GM12878 (cell line): ENCODE data around the gene SMOC2. TPM values are rescaled to one million over a fixed set of nuclear protein-coding genes. Genes with fewer than 3 reads are reported as not detected.

Experiments
- ATAC-seq: fragments of 200-7000 bp; cut with Tn5 transposase; 3 replicates; pipeline ENCODE4 v1.9.1; 2020; ENCODE audit warnings: mild to moderate bottlenecking, moderate library complexity
- BruUV-seq: library from RNA; stranded (reverse); fragments of 400-500 nt; replicated peaks from 2 replicates; lab custom pipeline; 2021; lab: Mats Ljungman, UMichigan
- CTCF ChIA-PET: fragments of 300-600 bp; sonication (Branson Sonifier 250); formaldehyde crosslinking; extraction: SDS; loops from one replicate; lab custom pipeline; 2021; ENCODE audit warnings: inconsistent platforms; lab: Yijun Ruan, JAX
- POLR2A ChIA-PET: fragments of 350-600 bp; formaldehyde crosslinking; extraction: SDS; loops from one replicate; lab custom pipeline; 2021; ENCODE audit warnings: inconsistent platforms; lab: Charles Lee
- RAD21 ChIA-PET: fragments of 300-600 bp; sonication (Branson Sonifier 250); formaldehyde crosslinking; loops from one replicate; lab custom pipeline; 2023; ENCODE audit warnings: antibody characterized with exemption; ENCODE audit not compliant: unreplicated experiment; lab: Charles Lee
- SMC1A ChIA-PET: fragments of 300-600 bp; sonication (Branson Sonifier 250); formaldehyde crosslinking; loops from one replicate; lab custom pipeline; 2023; ENCODE audit not compliant: unreplicated experiment, uncharacterized antibody; lab: Charles Lee
- DNase-seq: peaks from one replicate; pipeline ENCODE4 v3.0.0-alpha.2; 2011; ENCODE audit warnings: low read depth, low spot score
- FAIRE-seq: peaks from 3 replicates; lab custom pipeline; 2011; peaks lifted over from hg19 to GRCh38; lab: Jason Lieb, UNC
- H2AFZ ChIP-seq: 2 replicates; pipeline ENCODE4 v1.6.0; 2011; ENCODE audit warnings: low read depth, low read length, control low read depth; ENCODE audit not compliant: control insufficient read depth
- H3K27ac ChIP-seq: 2 replicates; pipeline ENCODE4 v1.5.1; 2011; ENCODE audit warnings: control low read depth; ENCODE audit not compliant: control insufficient read depth, insufficient read depth
- H3K27me3 ChIP-seq, 2 experiments: replicated peaks in 1 of 2; 2 replicates each; pipeline versions ENCODE4 v1.6.0 to v1.6.1; 2011; ENCODE audit warnings: low read length in 1 of 2; ENCODE audit not compliant: control insufficient read depth in 2 of 2, insufficient read depth in 2 of 2
- H3K36me3 ChIP-seq, 2 experiments: 2 replicates each; pipeline ENCODE4 v1.5.1; 2011; ENCODE audit warnings: low read length in 1 of 2; ENCODE audit not compliant: control insufficient read depth in 2 of 2, insufficient read depth in 2 of 2
- H3K4me1 ChIP-seq: 2 replicates; pipeline ENCODE4 v1.6.1; 2011; ENCODE audit warnings: mild to moderate bottlenecking, low read length, moderate library complexity, mixed read lengths; ENCODE audit not compliant: control insufficient read depth, insufficient read depth
- H3K4me2 ChIP-seq: 2 replicates; pipeline ENCODE4 v1.6.0; 2011; ENCODE audit warnings: control low read depth; ENCODE audit not compliant: control insufficient read depth, insufficient read depth
- H3K4me3 ChIP-seq: fragments of 200-600 bp; sonication (generic); 2 replicates; pipeline ENCODE4 v1.5.1; 2016
- H3K79me2 ChIP-seq: 2 replicates; pipeline ENCODE4 v1.6.0; 2011; ENCODE audit warnings: low read length; ENCODE audit not compliant: control insufficient read depth, insufficient read depth
- H3K9ac ChIP-seq: 2 replicates; pipeline ENCODE4 v1.8.0; 2011; ENCODE audit warnings: low read length, control low read depth, mixed read lengths; ENCODE audit not compliant: control insufficient read depth, insufficient read depth
- H3K9me3 ChIP-seq: replicated peaks from 3 replicates; pipeline ENCODE4 v1.5.1; 2011; ENCODE audit warnings: mild to moderate bottlenecking, low read length; ENCODE audit not compliant: control insufficient read depth, insufficient read depth
- H4K20me1 ChIP-seq: 2 replicates; pipeline ENCODE4 v1.6.0; 2011; ENCODE audit not compliant: control insufficient read depth, insufficient read depth
- ASH2L ChIP-seq: fragments of 300-600, 200-600 bp; sonication (generic); IDR thresholded peaks from 2 replicates; pipeline ENCODE4 v1.6.1; 2017; ENCODE audit warnings: low read depth, mild to moderate bottlenecking, borderline replicate concordance
- CBX5 ChIP-seq: sonication (generic); IDR thresholded peaks from 2 replicates; pipeline ENCODE4 v1.6.1; 2016; ENCODE audit warnings: low read depth, moderate library complexity, mild to moderate bottlenecking, inconsistent platforms
- CEBPB ChIP-seq, 2 experiments: fragments of 150-350 bp in 1 of 2; IDR thresholded peaks; 2 replicates each; pipeline ENCODE4 v1.6.1; 2012 to 2014; ENCODE audit warnings: low read depth in 2 of 2, low read length in 2 of 2, borderline replicate concordance in 1 of 2, inconsistent platforms in 1 of 2
- CREM ChIP-seq: IDR thresholded peaks from 2 replicates; pipeline ENCODE4 v1.6.1; 2014; ENCODE audit warnings: antibody characterized with exemption, low read depth
- EED ChIP-seq: sonication (generic); IDR thresholded peaks from 2 replicates; pipeline ENCODE4 v1.6.1; 2016; ENCODE audit warnings: antibody characterized with exemption, low read depth
- ELK1 ChIP-seq: IDR thresholded peaks from 2 replicates; pipeline ENCODE4 v1.6.1; 2012; ENCODE audit warnings: low read depth, low read length, improper control_type of control experiment
- GATAD2B ChIP-seq: fragments of 450-650 bp; conservative IDR thresholded peaks from 2 replicates; pipeline ENCODE4 v1.6.1; 2017; ENCODE audit warnings: low read depth, mild to moderate bottlenecking, moderate library complexity
- KAT2A ChIP-seq: conservative IDR thresholded peaks from 2 replicates; pipeline ENCODE4 v1.6.1; 2011; ENCODE audit warnings: low read depth, low read length; ENCODE audit not compliant: control insufficient read depth
- NFXL1 ChIP-seq: fragments of 450-650 bp; IDR thresholded peaks from 2 replicates; pipeline ENCODE4 v1.6.1; 2017; ENCODE audit warnings: antibody characterized with exemption, mild to moderate bottlenecking, borderline replicate concordance
- POU2F2 ChIP-seq: IDR thresholded peaks from 3 replicates; pipeline ENCODE4 v1.6.1; 2011; ENCODE audit warnings: low read depth, mild to moderate bottlenecking, low read length, borderline replicate concordance
- REST ChIP-seq: IDR thresholded peaks from 2 replicates; pipeline ENCODE4 v1.6.1; 2012; ENCODE audit warnings: mild to moderate bottlenecking, low read depth, low read length
- SMC3 ChIP-seq: IDR thresholded peaks from 2 replicates; pipeline ENCODE4 v1.6.1; 2011; ENCODE audit warnings: low read length, improper control_type of control experiment, borderline replicate concordance
- ZBTB33 ChIP-seq: fragments of 450-650 bp; IDR thresholded peaks from 2 replicates; pipeline ENCODE4 v1.6.1; 2017; ENCODE audit warnings: mild to moderate bottlenecking
- WGBS: methylation state at CpG from one replicate; pipeline ENCODE4 v1.1.6; 2016; ENCODE audit warnings: low lambda C conversion rate; ENCODE audit not compliant: insufficient replicate concordance, insufficient coverage; ENCODE audit errors: missing lambda C conversion rate; 5-methylcytosine and 5-hydroxymethylcytosine counted together
- in situ Hi-C: fragments of 300-500 bp; cut with MboI; formaldehyde crosslinking; loops from 9 replicates; pipeline ENCODE4 v1.14.3; 2018; ENCODE audit warnings: mixed read lengths
- intact Hi-C: fragments of 100-400 bp; cut with micrococcal nuclease; formaldehyde crosslinking; loops from one replicate; pipeline ENCODE4 v1.14.2; 2022; ENCODE audit not compliant: unreplicated experiment
- polyA plus RNA-seq, 11 experiments: library from polyadenylated mRNA; depleted of rRNA in 4 of 11; unstranded in 6 of 11; stranded (reverse) in 5 of 11; fragments of >200 nt; fragmentation: Nextera tagmentation in 4 of 11; fragmentation: Illumina TruSeq in 1 of 11; extraction: Ambion mirVana in 4 of 11; extraction: Trizol in 1 of 11; gene quantifications; 1 replicate in 1 of 11; 2 replicates in 10 of 11; pipeline versions ENCODE4 v1.2.1 to v1.2.3, GENCODE V29; 2011 to 2016; ENCODE audit warnings: inconsistent platforms in 2 of 11, missing spikeins in 2 of 11, low read depth in 1 of 11
- total RNA-seq, 4 experiments: library from RNA; depleted of rRNA in 3 of 4; stranded (reverse); fragments of >200 nt in 3 of 4; fragmentation: Illumina TruSeq in 1 of 4; extraction: Trizol in 1 of 4; gene quantifications; 2 replicates each; pipeline versions ENCODE4 v1.2.1 to v1.2.3, GENCODE V29; 2013 to 2021

The SMOC2 gene
- total and polyA plus RNA-seq, 10 of the 15 experiments (the other 5 are each of a cell fraction or from before 2014, with no cell fraction given): 0.10 to 0.12 TPM; not detected in 8

DNA sequence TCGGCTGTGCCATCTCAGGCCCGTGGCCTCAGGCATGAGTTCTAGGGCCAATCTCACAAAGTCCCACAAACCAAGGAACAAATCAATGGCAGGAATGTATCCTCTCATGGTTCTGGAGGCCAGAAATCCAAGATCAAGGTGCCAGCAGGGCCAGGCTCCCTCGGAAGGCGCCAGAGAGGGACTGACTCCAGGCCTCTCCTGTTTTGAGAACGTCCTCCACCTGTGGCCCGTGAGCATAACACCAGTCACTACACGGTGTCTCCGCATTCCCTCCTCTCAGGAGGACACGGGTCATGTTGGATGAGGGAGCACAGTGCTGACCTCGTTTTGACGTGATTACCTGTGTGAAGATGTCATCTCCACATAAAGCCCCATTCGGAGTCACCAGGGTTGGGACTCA lies 45.0 kb upstream of the SMOC2 start:
- in situ Hi-C loops (no loop called here), intact Hi-C loops (no loop called here)
- ChIA-PET POLR2A (no interaction called here), CTCF (no interaction called here), SMC1A (no interaction called here), RAD21 (no interaction called here)
- H3K79me2 ChIP-seq: no peaks in the 10 kb centered on the region
- no peaks in the 10 kb centered on the region for H3K4me1 ChIP-seq
- no peak overlapping the region for H3K9ac ChIP-seq
- H2AFZ ChIP-seq: no peak overlapping the region
- no peak for TF ChIP-seq SMC3
- no peak for TF ChIP-seq GATAD2B
- no peak for TF ChIP-seq CREM
- no peak for TF ChIP-seq NFXL1
- no peak for TF ChIP-seq EED
- no peak for TF ChIP-seq POU2F2
- TF ChIP-seq ASH2L: no peak
- no peak for TF ChIP-seq CEBPB (IDR thresholded peaks at IDR 0.05; ENCODE audit: borderline replicate concordance in 1 of 2, low read depth in 2 of 2, low read length in 2 of 2)
- no peaks in the 10 kb centered on the region for H4K20me1 ChIP-seq
- no peak overlapping the region for H3K4me3 ChIP-seq
- BruUV-seq: no TSS peak
- 23% methylated on average over 12 of the region's 12 CpGs for WGBS
- ATAC-seq (no peak), DNase-seq (no peak), FAIRE-seq (no peak)
- H3K4me2 ChIP-seq: no peak overlapping the region
- no peaks in the 10 kb centered on the region; the same call in 2 of the 3 replicates for H3K9me3 ChIP-seq
- H3K27ac ChIP-seq: no peak overlapping the region
- no peaks in the 10 kb centered on the region for H3K36me3 ChIP-seq
- H3K27me3 ChIP-seq: no peaks in the 10 kb centered on the region

GRCh38 chr6:168396561-168396960 lies 44.4 kb upstream of the SMOC2 start:
- Histone ChIP-seq H3K27me3 (no peaks in the 10 kb centered on the region), H3K4me3 (no peak overlapping the region), H3K27ac (no peak overlapping the region), H3K36me3 (no peaks in the 10 kb centered on the region), H3K79me2 (no peaks in the 10 kb centered on the region), H4K20me1 (no peaks in the 10 kb centered on the region), H3K9me3 (no peaks in the 10 kb centered on the region), H3K4me1 (no peaks in the 10 kb centered on the region), H2AFZ (no peak overlapping the region), H3K4me2 (no peak overlapping the region), H3K9ac (no peak overlapping the region)
- WGBS: 61% methylated on average over 16 of the region's 16 CpGs
- intact Hi-C loops (no loop called here), in situ Hi-C loops (no loop called here)
- ChIA-PET SMC1A (no interaction called here), RAD21 (no interaction called here), POLR2A (no interaction called here), CTCF (no interaction called here)
- BruUV-seq: no TSS peak
- ATAC-seq: no peak
- no peak for DNase-seq
- no peak for FAIRE-seq
- TF ChIP-seq REST (no peak), CBX5 (no peak), ELK1 (no peak), KAT2A (no peak), ZBTB33 (no peak)
